HG03103 (cell line): ENCODE measurements around the gene MRPS18A.
A peak's percentile ranks its signal among the peaks of the same experiment; 100 is the strongest.

Experiments used
- ATAC-seq: cut with Tn5 transposase; IDR thresholded peaks from one replicate; pipeline ENCODE4 v1.9.1; 2021; ENCODE audit warnings: low read depth; ENCODE audit not compliant: unreplicated experiment

MRPS18A gene

GRCh38 chr6:43687437-43688347, at the start of gene MRPS18A:
Gene MRPS18A (minus strand): TSS chr6:43687791. CDS start chr6:43687779, 12 bp downstream.
- peak; percentile 87 for ATAC-seq

GRCh38 chr6:43736844-43737243, 49.3 kb upstream of the MRPS18A start:
- no peak for ATAC-seq

- ATAC-seq: no peak
These were observed 48.7 kb upstream of the MRPS18A start for GRCh38 chr6:43736211-43736786.

- ATAC-seq: no peak
These were observed 48.1 kb upstream of the MRPS18A start for GRCh38 chr6:43735642-43736199.

- no peak for ATAC-seq
These were observed 46.7 kb upstream of the MRPS18A start for GRCh38 chr6:43734294-43734665.

GRCh38 chr6:43733471-43734293, 46.1 kb upstream of the MRPS18A start:
- no peak for ATAC-seq

- no peak for ATAC-seq
These were observed 43.0 kb upstream of the MRPS18A start for GRCh38 chr6:43730634-43731033.

- no peak for ATAC-seq
These were observed 41.9 kb upstream of the MRPS18A start for GRCh38 chr6:43729537-43729936.

- no peak for ATAC-seq
These were observed 41.0 kb upstream of the MRPS18A start for GRCh38 chr6:43728586-43728985.

- ATAC-seq: no peak
These were observed 40.0 kb upstream of the MRPS18A start for GRCh38 chr6:43727634-43728033.

- no peak for ATAC-seq
These were observed 38.3 kb upstream of the MRPS18A start for GRCh38 chr6:43725643-43726580.

- ATAC-seq: peak; percentile 56
These were observed 37.5 kb upstream of the MRPS18A start for GRCh38 chr6:43724914-43725642.

GRCh38 chr6:43724354-43724753, 36.8 kb upstream of the MRPS18A start:
- no peak for ATAC-seq

- peak; percentile 48 for ATAC-seq
These were observed 36.2 kb upstream of the MRPS18A start for GRCh38 chr6:43723737-43724295.

- ATAC-seq: no peak
These were observed 35.4 kb upstream of the MRPS18A start for GRCh38 chr6:43722920-43723545.

GRCh38 chr6:43720999-43721398, 33.4 kb upstream of the MRPS18A start:
- ATAC-seq: no peak

GRCh38 chr6:43719511-43719910, 31.9 kb upstream of the MRPS18A start:
- ATAC-seq: no peak

GRCh38 chr6:43718387-43719105, 31.0 kb upstream of the MRPS18A start:
- ATAC-seq: no peak
